ENCODE measurements around the gene SLC25A38. TPM values are rescaled to one million over a fixed set of nuclear protein-coding genes. Genes with fewer than 3 reads are reported as not detected.

SLC25A38 gene
- polyA plus RNA-seq, 2 of the 4 experiments (the other 2 are of a cell fraction), result 31.9 to 52.8 TPM

GRCh38 chr3:39407773-39408492 is 24.8 kb downstream of the SLC25A38 start (continued):
- no peak for TF ChIP-seq JUNB (IDR thresholded peaks at IDR 0.05)
- TF ChIP-seq NFE2L2 (conservative IDR thresholded peaks at IDR 0.05; ENCODE audit: low read length), result no peak
- TF ChIP-seq RCOR1 (IDR thresholded peaks at IDR 0.05; ENCODE audit: low read depth, low read length), result no peak
- TF ChIP-seq MAX (IDR thresholded peaks at IDR 0.05), result no peak
- no peak for TF ChIP-seq ELK1 (IDR thresholded peaks at IDR 0.05; ENCODE audit: low read depth, low read length)
- peak; percentile 68 for TF ChIP-seq HMGXB4 (CRISPR knock-in tag; IDR thresholded peaks at IDR 0.05; ENCODE audit: borderline replicate concordance)
- TF ChIP-seq HEYL (CRISPR knock-in tag; IDR thresholded peaks at IDR 0.05), result no peak
- peak; percentile 72; the same call in 1 of the 2 replicates for TF ChIP-seq ATOH8 (CRISPR knock-in tag; IDR thresholded peaks at IDR 0.05; ENCODE audit: low read depth)
- TF ChIP-seq RNF2 (IDR thresholded peaks at IDR 0.05; ENCODE audit: borderline replicate concordance, low read depth), result no peak

- Histone ChIP-seq H3K4me2 (peak overlapping the region; percentile 89), H3K4me3 (peak overlapping the region; percentile 98), H3K27ac (peak overlapping the region; percentile 94 to 95), H3K9me3 (no peaks in the 10 kb centered on the region), H3K4me1 (peaks cover 44% of the 10 kb centered on the region)
- ATAC-seq (no peak), DNase-seq (ENCODE audit: low read depth in 1 of 2, low spot score in 1 of 2) (no peak), FAIRE-seq (no peak)
- WGBS (ENCODE audit: missing lambda C conversion rate), result 73% methylated on average over 21 of the region's 21 CpGs
- TF ChIP-seq JUN (IDR thresholded peaks at IDR 0.05), result 0 out of 5 replicates have a peak, but pooled peaks of 1 of the 2 experiments have one; percentile 21
- no peak for TF ChIP-seq FOXS1 (CRISPR knock-in tag; IDR thresholded peaks at IDR 0.05)
- ChIA-PET CTCF (interaction anchor here (0.8 to 1.3 kb wide), 2 partner anchors 10 to 24 kb away, joined by 3 to 4 read pairs; no protein-coding TSS in a partner anchor), POLR2A (interaction anchor here (0.6 to 0.8 kb wide), 3 partner anchors 14 to 905 kb away, joined by 3 to 11 read pairs (median 5); no protein-coding TSS in a partner anchor)
These were observed 25.6 kb downstream of the SLC25A38 start for GRCh38 chr3:39408493-39409372.

- H3K4me3 ChIP-seq, result peak overlapping the region; percentile 21; the same call in 2 of the 3 replicates
- POLR2A ChIA-PET, result no interaction called here
These were observed 26.5 kb downstream of the SLC25A38 start for GRCh38 chr3:39409514-39410136.

More at GRCh38 chr3:39409514-39410136, 26.5 kb downstream of the SLC25A38 start:
- Histone ChIP-seq H3K27ac (peak overlapping the region; percentile 9 to 62; a peak in 4 of 6 replicates), H3K9me3 (no peaks in the 10 kb centered on the region), H3K4me2 (peak overlapping the region; percentile 89), H3K4me1 (peaks cover 50% of the 10 kb centered on the region)
- ATAC-seq, result no peak
- 81% methylated on average over 7 of the region's 7 CpGs for WGBS (ENCODE audit: missing lambda C conversion rate)
- no peak for FAIRE-seq
- no peak for TF ChIP-seq FOSL2 (IDR thresholded peaks at IDR 0.05)
- TF ChIP-seq FOSL2 (CRISPR knock-in tag; IDR thresholded peaks at IDR 0.05), result no peak
- 0 out of 2 replicates have a peak, but pooled peaks have one; percentile 11 for TF ChIP-seq TFCP2L1 (CRISPR knock-in tag; IDR thresholded peaks at IDR 0.05)
- TF ChIP-seq TP53 (CRISPR knock-in tag; IDR thresholded peaks at IDR 0.05), result 0 out of 2 replicates have a peak, but pooled peaks have one; percentile 13
- DNase-seq (ENCODE audit: low read depth in 1 of 2, low spot score in 1 of 2), result no peak
- CTCF ChIA-PET, result no interaction called here
